Effector CD4-positive, alpha-beta T cell (primary cell): Measurements from ENCODE around the gene REEP1.

Experiments used
- DNase-seq: peaks from one replicate; pipeline ENCODE4 v3.0.0-alpha.2; 2020

The REEP1 gene

DNA sequence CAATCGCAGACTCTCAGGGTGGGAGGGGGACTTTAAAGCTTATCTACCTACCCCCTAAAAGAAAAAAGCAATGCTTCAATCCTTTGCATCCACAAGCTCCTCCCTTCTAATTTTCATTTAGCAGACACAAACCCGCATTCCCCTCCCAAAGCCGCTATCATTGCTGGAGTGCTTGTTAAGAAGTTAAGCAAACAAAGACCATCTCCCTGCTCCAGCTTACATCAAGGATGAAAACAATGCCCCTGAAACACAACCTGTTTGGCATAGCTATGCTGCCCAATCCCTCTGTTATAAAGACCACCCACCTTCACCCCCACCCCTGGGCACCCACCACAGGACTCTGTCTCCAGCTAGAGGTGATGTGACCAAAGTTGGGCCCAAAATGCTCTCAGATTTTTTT lies 33.0 kb downstream of the REEP1 start:
- no peak for DNase-seq

DNA sequence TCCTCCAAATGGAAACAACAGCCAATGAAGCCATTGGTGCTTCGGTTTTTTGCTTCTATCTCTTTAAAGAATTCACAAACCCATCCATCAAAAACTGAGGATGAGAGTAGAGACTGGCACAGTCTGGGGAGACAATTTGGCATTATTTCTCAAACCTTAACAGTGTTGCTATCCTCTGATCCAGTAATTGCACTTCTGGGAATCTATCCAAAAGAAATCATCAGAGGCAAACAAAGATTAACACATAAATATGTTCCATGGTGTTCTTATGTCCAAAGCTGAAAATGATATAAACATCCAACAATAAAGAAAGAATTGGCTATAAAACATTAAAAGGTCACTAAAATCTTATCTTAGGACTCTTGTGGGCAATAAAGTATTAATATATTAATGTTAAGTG lies 35.1 kb downstream of the REEP1 start:
- no peak for DNase-seq

GRCh38 chr2:86301711-86302202 lies 35.7 kb downstream of the REEP1 start:
- no peak for DNase-seq

GRCh38 chr2:86301009-86301408 lies 36.4 kb downstream of the REEP1 start:
- DNase-seq = no peak

- no peak for DNase-seq
These were observed 36.9 kb downstream of the REEP1 start for GRCh38 chr2:86300496-86300895.

DNA sequence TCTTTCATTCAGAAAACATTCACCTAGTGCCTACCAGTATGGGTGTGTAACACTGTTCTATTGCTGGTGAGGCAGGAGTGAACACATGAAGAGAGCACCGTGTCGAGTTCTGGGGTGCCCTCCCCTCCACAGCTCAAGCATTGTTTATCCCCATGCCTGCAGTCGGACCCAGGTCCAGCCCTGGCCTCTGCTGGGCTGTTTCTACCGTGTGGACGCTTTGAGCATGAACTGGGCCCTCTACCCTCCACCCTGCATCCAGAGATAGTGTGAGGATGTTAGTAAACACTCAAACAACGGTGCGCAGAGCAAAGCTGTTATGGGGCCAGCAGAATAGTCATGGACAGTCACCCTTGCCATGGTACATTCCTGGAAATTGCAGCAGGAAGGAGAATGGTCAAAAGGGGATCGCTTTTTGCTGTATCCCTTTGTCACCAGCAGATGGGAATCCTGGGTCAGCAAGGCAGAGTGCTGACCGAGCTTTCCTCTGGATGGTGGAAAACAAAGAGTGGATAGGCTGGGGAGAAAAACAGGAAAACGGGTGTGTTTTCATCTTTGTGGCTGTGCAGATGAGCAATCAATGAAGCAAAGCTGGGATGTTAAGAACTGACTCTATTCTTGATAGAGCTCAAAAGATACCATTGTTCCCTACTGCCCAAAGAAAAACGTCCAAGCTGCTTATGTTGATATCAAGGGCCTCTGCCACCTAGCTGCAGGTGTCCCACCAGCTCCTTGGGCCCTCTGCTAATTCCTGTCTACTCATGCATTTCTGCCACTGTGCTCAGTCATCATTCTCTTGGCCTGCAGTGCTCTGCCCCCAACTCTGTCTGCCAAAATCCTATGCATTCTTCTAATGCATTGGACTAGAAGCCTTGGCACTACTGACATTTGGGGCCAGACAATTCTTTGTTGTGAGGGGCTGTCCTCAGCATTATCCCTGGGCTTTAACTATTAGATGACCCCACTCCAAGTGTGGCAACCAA lies 38.7 kb downstream of the REEP1 start:
- no peak for DNase-seq

DNA sequence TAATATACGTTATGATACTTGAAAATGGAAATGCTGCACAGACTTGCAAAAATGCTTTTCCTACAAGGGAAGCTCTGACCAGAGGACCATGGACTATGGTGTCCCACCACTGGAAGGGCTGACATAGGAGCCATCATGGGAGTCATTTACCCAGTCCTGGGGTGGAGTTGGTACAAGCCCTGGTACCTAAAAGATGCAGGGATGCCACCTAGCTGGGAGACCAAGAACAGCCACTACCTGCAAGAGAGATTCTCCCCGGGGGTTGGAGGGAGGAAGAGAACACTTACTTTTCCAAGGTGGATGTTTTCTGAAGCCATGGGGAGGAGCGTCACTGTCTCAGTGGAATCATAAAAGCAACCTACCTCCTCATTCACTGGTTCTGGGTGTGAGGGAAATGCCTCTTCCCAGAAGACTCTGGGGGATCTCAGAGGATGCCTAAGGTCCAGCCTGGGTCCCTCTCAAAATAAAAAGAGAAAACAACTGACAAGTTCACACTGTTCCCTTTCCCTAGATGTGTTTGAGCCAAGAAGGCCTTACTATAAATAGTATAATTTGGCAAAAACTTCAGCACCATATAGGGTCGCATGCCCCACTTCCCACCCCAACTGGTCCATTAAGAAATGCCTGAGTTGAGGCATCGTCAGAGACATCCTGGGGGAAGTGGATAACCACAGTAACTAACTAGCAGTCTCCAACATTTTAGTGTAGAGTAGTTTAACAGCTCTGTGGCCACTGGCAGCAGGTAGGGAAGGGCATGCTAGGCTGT lies 39.9 kb downstream of the REEP1 start:
- no peak for DNase-seq

DNA sequence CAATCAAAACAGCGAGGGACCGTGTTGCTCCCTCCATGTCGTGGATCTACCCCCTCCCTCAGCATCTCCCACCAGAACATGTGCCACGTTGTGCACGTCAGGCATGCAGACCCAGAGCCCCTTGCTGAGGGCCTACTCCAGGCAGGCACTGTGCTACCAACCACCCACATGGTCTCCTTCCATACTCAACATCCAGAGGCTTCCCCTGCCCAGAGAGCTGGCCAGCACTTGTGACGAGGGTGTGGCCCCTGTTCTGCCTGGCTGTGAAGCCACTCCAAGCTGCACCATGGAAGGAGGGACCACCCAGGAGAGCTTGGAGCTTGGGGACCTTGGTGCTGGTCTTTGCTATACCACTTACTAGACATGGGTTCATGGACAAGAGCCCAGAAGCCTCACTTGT lies 40.5 kb downstream of the REEP1 start:
- DNase-seq = no peak

- no peak for DNase-seq
These were observed 42.4 kb downstream of the REEP1 start for GRCh38 chr2:86295066-86295465.

GRCh38 chr2:86293612-86294011 lies 43.8 kb downstream of the REEP1 start:
- DNase-seq = no peak

- no peak for DNase-seq
These were observed 44.6 kb downstream of the REEP1 start for GRCh38 chr2:86292571-86293515.

GRCh38 chr2:86291328-86291662 lies 46.1 kb downstream of the REEP1 start:
- no peak for DNase-seq

DNA sequence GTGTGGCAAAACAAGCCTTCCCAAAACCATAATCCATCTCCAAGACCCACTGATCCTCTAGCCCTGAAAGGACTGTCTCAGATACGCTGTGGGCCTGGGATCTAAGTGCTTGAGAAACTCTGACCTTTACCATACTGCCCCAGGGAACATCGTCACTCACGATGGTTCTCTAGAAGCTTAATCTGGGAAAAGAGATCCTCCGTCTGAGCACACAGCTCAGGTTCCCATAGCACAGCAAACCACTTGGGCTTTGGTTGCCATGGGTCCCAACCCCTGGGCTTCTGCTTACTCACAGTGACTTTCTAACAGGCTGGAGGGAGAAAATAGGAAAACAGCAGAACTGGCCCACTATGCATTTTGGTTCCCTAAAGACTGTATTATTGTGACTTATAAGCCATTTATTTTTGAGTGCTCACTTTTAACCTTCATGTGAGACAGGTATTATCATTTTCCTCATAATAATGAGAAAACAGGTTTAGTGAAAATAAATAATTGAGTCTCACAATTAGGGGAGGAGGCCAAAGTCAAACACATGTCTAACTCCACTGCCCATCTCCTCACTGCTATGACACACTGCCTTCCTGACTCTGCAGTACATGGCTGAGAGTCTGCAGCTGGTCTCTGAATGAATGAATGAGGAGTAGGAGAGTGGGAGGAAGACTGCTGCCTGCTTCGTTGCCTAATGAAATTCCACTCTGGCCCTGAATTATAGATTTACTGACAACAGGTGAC lies 46.7 kb downstream of the REEP1 start:
- DNase-seq = no peak

- DNase-seq = no peak
These were observed 50.9 kb downstream of the REEP1 start for GRCh38 chr2:86286516-86286915.

GRCh38 chr2:86285981-86286380 lies 51.4 kb downstream of the REEP1 start:
- DNase-seq = no peak

- no peak for DNase-seq
These were observed 51.9 kb downstream of the REEP1 start for GRCh38 chr2:86285571-86285970.

DNA sequence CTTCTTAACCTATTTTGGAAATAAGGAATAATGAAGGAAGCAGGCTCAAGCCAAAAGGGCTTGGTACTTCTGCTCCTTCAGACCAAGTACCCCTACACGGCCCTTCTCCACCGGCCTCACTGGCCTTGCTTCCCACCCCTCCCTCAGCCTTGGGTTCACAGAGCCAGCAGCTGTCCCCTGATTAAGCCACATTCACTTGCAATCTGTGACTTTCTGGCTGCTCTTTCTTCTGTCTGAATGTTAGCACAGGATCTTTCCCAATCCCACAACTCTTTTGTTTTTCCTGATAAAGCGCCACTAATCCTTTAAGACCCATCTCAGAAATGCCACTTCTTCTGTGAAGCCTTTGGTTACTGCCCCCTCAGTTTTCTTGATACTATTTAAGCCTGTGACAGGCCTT lies 52.4 kb downstream of the REEP1 start:
- no peak for DNase-seq

DNA sequence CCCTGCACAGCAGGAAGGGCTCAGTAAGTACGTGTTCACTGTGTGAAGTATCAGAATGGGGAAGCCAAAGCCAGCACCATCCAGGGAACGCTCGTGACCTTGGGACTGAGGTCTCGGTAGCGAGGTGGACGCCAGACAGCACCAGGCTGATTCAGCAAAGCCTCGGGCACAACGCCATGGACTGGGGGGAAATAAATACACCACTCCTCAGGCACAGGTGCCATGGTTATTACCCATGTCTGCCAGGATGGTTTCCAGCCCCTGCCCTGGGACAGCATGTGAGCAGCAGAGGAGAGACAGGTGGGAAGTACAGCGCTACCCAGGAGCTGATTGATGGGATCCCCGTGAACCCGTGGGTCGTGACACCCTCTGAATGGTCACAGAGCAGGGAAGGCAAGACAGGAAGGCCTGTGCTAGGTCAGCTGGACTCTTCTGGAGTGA lies 53.0 kb downstream of the REEP1 start:
- no peak for DNase-seq

GRCh38 chr2:86283411-86284030 lies 53.9 kb downstream of the REEP1 start:
- DNase-seq = no peak

DNA sequence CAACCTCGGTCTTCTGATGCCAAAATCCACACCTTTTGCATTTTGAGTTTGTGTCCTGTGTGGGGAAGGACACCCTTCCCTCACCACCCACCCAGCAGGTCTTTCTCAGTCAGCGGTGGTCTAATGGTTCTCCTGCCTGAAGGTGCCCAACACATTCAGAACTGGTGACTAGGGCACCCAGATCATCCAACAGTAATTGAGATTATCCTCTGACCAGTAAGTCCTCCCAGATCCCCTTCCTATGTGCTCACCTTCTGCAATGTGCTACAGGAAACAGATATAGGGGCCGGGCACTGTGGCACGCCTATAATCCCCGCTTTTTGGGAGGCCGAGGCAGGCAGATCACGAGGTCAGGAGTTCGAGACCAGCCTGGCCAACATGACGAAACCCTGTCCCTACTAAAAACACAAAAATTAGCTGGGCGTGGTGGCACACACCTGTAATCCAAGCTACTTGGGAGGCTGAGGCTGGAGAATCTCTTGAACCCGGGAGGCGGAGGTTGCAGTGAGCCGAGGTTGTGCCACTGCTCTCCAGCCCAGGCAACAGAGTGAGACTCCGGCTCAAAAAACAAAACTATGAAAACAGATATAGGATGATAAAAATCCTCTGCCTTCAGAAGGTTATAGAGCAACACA lies 56.2 kb downstream of the REEP1 start:
- DNase-seq = no peak

- DNase-seq = no peak
These were observed 57.2 kb downstream of the REEP1 start for GRCh38 chr2:86280191-86280667.
